HG03558 (cell line): ENCODE results near the gene ETFDH.
"Not testable (repeated sequence)": the region's sequence is repeated elsewhere in the genome, so short reads cannot be mapped to it uniquely, and the experiment has no call there.

Experiments
- ATAC-seq: cut with Tn5 transposase; IDR thresholded peaks from one replicate; pipeline ENCODE4 v1.9.1; 2021; ENCODE audit warnings: moderate number of reproducible peaks; ENCODE audit not compliant: unreplicated experiment; ENCODE audit errors: extremely low read depth

ETFDH gene

GRCh38 chr4:158746537-158746936 is 74.4 kb downstream of the ETFDH start:
- not testable (repeated sequence) for ATAC-seq

GRCh38 chr4:158750379-158750778 is 78.3 kb downstream of the ETFDH start:
- ATAC-seq, result no peak

GRCh38 chr4:158754385-158755180 is 82.5 kb downstream of the ETFDH start:
- no peak for ATAC-seq

GRCh38 chr4:158755819-158756218 is 83.7 kb downstream of the ETFDH start:
- not testable (repeated sequence) for ATAC-seq

- ATAC-seq, result no peak
Measured at GRCh38 chr4:158756588-158756987, 84.5 kb downstream of the ETFDH start.

- no peak for ATAC-seq
Measured at GRCh38 chr4:158758142-158758541, 86.0 kb downstream of the ETFDH start.

GRCh38 chr4:158758703-158759102 is 86.6 kb downstream of the ETFDH start:
- ATAC-seq, result no peak
